Spleen (tissue), 7 donors: ENCODE measurements around the gene BTG3.

Source experiments
- POLR2A ChIP-seq, 3 donors: fragments of 450-650 bp; IDR thresholded peaks; one replicate each; pipeline ENCODE4 v1.5.1; 2017; ENCODE audit warnings: antibody characterized with exemption in 3 of 3, mild to moderate bottlenecking in 1 of 3
- POLR2AphosphoS5 ChIP-seq, 3 donors: sonication (generic); formaldehyde crosslinking; IDR thresholded peaks; one replicate each; pipeline ENCODE4 v1.5.1; 2017; ENCODE audit warnings: antibody characterized with exemption in 3 of 3
- TF ChIP-seq, protein P1 (sequence below), 11 experiments: fragments of 200-600 bp in 7 of 11; fragments of 450-650 bp in 4 of 11; sonication (generic) in 4 of 11; IDR thresholded peaks in 8 of 11; conservative IDR thresholded peaks in 3 of 11; 1 replicate in 7 of 11; 2 replicates in 4 of 11; pipeline versions ENCODE4 v1.4.0 to v1.8.0; 2016 to 2021; ENCODE audit warnings: antibody characterized with exemption in 11 of 11, inconsistent platforms in 4 of 11, mild to moderate bottlenecking in 1 of 11
- donor health status: DM: no; HTN: no; CAD: no; lungs with moderate emphysema.
- donor health status: DM: no; HTN: no; CAD: no.
- donor health status: DM: no; HTN: no; CAD: no.

DNA sequence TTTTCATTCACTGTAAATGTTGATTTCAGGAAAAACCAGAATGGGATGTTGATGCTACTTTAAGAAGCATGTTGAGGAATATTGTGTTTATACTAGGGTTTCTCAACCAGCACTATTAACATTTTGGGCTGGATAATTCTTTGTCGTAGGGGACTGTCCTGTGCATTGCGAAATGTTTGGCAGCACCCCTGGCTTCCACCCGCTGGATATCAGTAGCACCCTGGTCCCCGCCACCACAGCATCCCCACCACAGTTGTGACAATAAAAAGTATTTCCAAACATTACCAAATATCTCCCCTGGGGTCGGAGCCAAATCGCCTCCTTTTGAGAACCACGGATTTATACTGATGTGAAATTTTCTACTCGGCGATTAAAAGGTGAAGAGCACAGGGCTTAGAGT, 41.9 kb downstream of the BTG3 start:
- TF ChIP-seq, protein P1, sequence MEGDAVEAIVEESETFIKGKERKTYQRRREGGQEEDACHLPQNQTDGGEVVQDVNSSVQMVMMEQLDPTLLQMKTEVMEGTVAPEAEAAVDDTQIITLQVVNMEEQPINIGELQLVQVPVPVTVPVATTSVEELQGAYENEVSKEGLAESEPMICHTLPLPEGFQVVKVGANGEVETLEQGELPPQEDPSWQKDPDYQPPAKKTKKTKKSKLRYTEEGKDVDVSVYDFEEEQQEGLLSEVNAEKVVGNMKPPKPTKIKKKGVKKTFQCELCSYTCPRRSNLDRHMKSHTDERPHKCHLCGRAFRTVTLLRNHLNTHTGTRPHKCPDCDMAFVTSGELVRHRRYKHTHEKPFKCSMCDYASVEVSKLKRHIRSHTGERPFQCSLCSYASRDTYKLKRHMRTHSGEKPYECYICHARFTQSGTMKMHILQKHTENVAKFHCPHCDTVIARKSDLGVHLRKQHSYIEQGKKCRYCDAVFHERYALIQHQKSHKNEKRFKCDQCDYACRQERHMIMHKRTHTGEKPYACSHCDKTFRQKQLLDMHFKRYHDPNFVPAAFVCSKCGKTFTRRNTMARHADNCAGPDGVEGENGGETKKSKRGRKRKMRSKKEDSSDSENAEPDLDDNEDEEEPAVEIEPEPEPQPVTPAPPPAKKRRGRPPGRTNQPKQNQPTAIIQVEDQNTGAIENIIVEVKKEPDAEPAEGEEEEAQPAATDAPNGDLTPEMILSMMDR (IDR thresholded peaks at IDR 0.05 in 8 of 11, conservative IDR thresholded peaks at IDR 0.05 in 3 of 11) = no peak
- TF ChIP-seq POLR2A (IDR thresholded peaks at IDR 0.05) (no peak), POLR2AphosphoS5 (IDR thresholded peaks at IDR 0.05) (no peak)
